ENCODE results near the gene RSBN1L.
"Not testable (repeated sequence)": the region's sequence is repeated elsewhere in the genome, so short reads cannot be mapped to it uniquely, and the experiment has no call there.

The RSBN1L gene

GRCh38 chr7:77778535-77778934 is 82.3 kb downstream of the RSBN1L start:
- DNase-seq = no peak

GRCh38 chr7:77782383-77782782 is 86.1 kb downstream of the RSBN1L start:
- no peak for DNase-seq

GRCh38 chr7:77783111-77783510 is 86.9 kb downstream of the RSBN1L start:
- DNase-seq = no peak

GRCh38 chr7:77783545-77783944 is 87.3 kb downstream of the RSBN1L start:
- no peak for DNase-seq

- not testable (repeated sequence) for DNase-seq
These were observed 88.2 kb downstream of the RSBN1L start for GRCh38 chr7:77784426-77784825.

GRCh38 chr7:77786018-77786417 is 89.8 kb downstream of the RSBN1L start:
- DNase-seq = no peak

GRCh38 chr7:77786741-77787140 is 90.5 kb downstream of the RSBN1L start:
- no peak for DNase-seq

GRCh38 chr7:77788327-77788902 is 92.2 kb downstream of the RSBN1L start:
- DNase-seq = no peak

- no peak for DNase-seq
These were observed 95.1 kb downstream of the RSBN1L start for GRCh38 chr7:77791336-77791735.

GRCh38 chr7:77791956-77792355 is 95.7 kb downstream of the RSBN1L start:
- DNase-seq = no peak

GRCh38 chr7:77794000-77794399 is 97.7 kb downstream of the RSBN1L start:
- DNase-seq = no peak

GRCh38 chr7:77796109-77796508 is 99.8 kb downstream of the RSBN1L start:
- no peak for DNase-seq

GRCh38 chr7:77796960-77797359 is 100.7 kb downstream of the RSBN1L start:
- DNase-seq = no peak

- DNase-seq = no peak
These were observed 101.6 kb downstream of the RSBN1L start for GRCh38 chr7:77797734-77798393.

- DNase-seq = peak; percentile 90
These were observed 102.3 kb downstream of the RSBN1L start, which contains the start of the genes PHTF2 and TMEM60 for GRCh38 chr7:77798394-77799077. PHTF2 (plus strand) TSS chr7:77798773. TMEM60 (minus strand) TSS chr7:77798434; CDS start chr7:77794373, 4,061 bp downstream.

- DNase-seq = no peak
These were observed 103.1 kb downstream of the RSBN1L start for GRCh38 chr7:77799078-77799964.

GRCh38 chr7:77800158-77800557 is 103.9 kb downstream of the RSBN1L start:
- no peak for DNase-seq

GRCh38 chr7:77800730-77801129 is 104.5 kb downstream of the RSBN1L start:
- DNase-seq = no peak

GRCh38 chr7:77802557-77803405 is 106.5 kb downstream of the RSBN1L start:
- no peak for DNase-seq

- no peak for DNase-seq
These were observed 110.2 kb downstream of the RSBN1L start for GRCh38 chr7:77806425-77806824.

- DNase-seq = no peak
These were observed 112.3 kb downstream of the RSBN1L start for GRCh38 chr7:77808517-77808916.

Measured in cortex of kidney (tissue), 1 donor.